Measurements from ENCODE around the gene SMAGP. TPM values are rescaled to one million over a fixed set of nuclear protein-coding genes. Genes with fewer than 3 reads are reported as not detected.
"Not testable (repeated sequence)": the region's sequence is repeated elsewhere in the genome, so short reads cannot be mapped to it uniquely, and the experiment has no call there.

SMAGP gene
- total RNA-seq, 1 donor from 2014 or later, result 15.1 TPM

DNA sequence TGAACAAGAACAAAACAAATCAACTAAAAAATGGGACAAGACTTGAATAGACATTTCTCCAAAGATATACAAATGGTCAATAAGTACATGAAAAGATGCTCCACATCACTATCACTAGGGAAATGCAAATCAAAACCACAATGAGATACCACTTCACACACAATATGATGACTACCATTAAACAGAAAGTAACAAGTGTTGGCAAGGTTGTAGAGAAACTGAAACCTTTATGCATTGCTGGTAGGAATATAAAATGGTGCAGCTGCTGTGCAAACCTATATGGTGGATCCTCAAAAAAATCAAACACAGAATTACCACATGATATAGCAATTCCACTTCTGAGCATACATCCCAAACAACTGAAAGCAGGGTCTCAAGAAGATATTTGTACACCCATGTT is 5.2 kb downstream of the SMAGP start:
- no peak for DNase-seq (ENCODE audit: low read depth in 2 of 2)

- DNase-seq (ENCODE audit: low read depth in 2 of 2), result no peak
These were observed 5.9 kb downstream of the SMAGP start for GRCh38 chr12:51264297-51264696.

DNA sequence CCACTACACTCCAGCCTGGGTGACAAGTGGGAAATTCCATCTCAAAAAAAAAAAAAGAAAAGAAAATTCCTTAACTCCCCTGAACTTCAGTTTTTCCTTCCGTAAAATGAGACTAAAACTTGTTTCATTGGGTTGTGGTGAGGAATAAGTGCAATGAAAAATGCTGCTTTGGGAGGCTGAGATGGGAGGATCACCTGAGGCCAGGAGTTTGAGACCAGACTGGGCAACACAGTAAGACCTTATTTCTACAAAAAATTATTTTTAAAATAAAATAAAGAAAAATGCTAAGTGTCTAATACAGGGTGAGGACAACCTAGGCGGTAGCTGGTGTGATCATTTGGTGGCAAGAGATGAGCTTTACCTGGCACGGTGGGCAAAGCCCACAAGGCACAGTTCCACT is 6.9 kb downstream of the SMAGP start:
- DNase-seq (ENCODE audit: low read depth in 2 of 2), result no peak

- peak in 1 of 2 donors; percentile 53 for DNase-seq (ENCODE audit: low read depth in 2 of 2)
These were observed 7.4 kb downstream of the SMAGP start for GRCh38 chr12:51262758-51263177.

- not testable (repeated sequence) for DNase-seq (ENCODE audit: low read depth in 2 of 2)
These were observed 10.6 kb downstream of the SMAGP start for GRCh38 chr12:51259600-51259999.

GRCh38 chr12:51254536-51254935 is 15.7 kb downstream of the SMAGP start:
- no peak for DNase-seq (ENCODE audit: low read depth in 2 of 2)

DNA sequence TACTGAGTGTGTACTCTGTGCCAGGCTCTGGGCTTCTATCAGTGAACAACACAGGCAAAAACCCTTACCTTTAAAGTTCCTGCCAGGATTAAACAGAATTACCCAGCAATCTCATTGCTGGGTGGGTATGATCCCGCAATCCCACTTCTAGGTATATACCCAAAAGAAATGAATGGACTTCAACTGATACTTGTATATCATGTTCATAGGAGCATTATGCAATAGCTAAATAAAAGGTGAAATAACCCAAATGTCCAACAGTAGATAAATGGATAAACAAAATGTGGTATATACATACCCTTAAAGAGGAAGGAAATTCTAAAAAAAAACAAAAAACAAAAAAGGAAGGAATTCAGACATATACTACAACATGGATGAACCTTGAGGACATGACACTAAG is 16.9 kb downstream of the SMAGP start:
- no peak for DNase-seq (ENCODE audit: low read depth in 2 of 2)

DNA sequence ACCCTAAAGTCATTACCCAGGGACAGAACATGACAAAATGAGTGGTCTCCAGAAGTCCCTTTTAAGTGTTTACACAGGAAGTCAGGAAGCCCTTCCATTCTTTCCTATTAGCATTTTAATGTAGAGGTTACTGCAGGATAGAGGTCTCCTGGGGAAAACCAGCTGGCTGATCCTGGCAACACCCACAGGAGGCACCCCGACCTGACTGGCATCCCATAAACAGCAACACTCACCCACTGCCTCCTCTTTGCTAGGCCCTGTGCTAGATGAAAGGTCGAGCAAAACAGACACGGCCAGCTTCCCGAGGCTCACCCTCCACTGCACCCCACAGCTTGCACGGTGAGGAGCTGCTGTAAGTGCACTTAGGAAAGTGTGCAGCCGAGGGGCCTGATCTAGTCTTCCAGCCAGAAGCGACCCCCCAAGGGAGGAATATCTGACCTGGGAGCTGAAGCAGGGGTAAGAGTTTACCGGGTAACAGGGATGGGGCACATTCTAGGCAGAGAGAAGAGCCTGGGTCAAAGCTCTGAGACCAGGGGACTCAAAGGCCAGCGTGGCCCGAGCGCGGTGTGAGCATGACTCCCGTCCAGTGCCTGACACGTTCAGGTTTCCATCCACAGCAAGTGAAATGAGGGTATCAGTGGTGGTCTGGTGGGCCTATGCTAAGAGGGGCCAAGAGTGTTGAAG is 22.6 kb downstream of the SMAGP start:
- no peak for DNase-seq (ENCODE audit: low read depth in 2 of 2)

- DNase-seq (ENCODE audit: low read depth in 2 of 2), result peak in 1 of 2 donors; percentile 50
These were observed 23.9 kb downstream of the SMAGP start for GRCh38 chr12:51246254-51246853.

GRCh38 chr12:51245476-51246253 is 24.6 kb downstream of the SMAGP start:
- no peak for DNase-seq (ENCODE audit: low read depth in 2 of 2)

- DNase-seq (ENCODE audit: low read depth in 2 of 2), result no peak
These were observed 25.9 kb downstream of the SMAGP start for GRCh38 chr12:51244269-51244668.

DNA sequence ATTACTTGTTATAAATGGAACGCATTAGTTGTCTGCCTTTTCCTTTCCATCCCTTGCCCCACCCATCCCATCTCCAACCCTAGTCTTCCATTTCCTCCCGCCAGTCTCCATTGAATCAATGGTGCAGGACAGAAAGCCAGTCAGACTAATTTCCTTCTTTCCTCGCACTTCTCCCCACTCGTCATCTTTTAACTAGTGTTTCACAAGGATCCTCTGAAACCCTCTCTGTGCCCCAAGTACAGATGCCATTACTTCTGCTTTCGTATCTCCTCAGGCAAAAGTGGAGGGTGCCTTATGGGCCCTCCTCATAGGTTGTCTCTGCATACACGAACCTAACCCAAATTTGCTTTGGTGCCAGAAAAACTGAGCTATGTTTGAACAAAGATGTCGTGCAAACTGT is 27.3 kb downstream of the SMAGP start:
- DNase-seq (ENCODE audit: low read depth in 2 of 2), result no peak

GRCh38 chr12:51242120-51242519 is 28.1 kb downstream of the SMAGP start:
- DNase-seq (ENCODE audit: low read depth in 2 of 2), result no peak

GRCh38 chr12:51240971-51241370 is 29.2 kb downstream of the SMAGP start:
- DNase-seq (ENCODE audit: low read depth in 2 of 2), result no peak

DNA sequence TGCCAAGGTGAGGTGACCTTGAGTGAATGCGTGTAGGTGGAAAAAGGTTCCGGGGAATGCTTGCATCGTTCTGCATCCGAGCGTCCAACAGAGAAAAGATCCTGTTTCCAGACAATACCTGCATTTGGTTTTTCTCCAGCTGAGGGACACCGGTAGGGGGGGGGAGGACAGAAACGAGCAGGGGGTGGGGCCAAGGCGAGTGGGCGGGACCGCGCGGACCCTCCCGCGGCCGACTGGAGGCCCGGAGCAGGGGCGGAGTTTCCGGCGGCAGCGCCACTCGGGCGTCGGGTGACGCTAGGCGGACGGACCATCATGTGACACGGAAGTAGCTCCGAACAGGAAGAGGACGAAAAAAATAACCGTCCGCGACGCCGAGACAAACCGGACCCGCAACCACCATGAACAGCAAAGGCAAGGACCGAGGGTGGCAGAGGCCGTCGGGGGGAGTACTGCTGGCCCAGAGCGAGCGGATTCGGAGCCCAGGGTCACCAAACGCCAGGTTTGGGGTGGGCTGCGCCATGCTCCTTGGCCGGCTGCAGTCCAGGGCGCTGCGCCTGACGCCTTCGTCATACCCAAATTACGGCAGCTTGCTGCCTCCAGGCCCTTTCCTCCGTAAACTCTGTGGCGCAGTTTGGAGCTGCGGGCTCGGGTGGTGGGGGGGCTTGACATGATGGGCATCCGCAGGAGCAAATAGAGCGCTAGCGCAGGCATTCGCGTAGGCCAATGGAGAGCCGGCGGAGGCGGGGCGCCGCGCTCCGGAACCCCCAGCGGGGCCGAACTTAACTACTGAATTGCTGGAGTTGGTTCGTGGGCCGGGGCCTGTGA is 31.5 kb downstream of the SMAGP start, which contains the start of gene DAZAP2:
DAZAP2 (plus strand) TSS at position 317 of the 825 bp plus-strand sequence; CDS start at position 399, 82 bp downstream.
- peak; percentile 92 to 98 for DNase-seq (ENCODE audit: low read depth in 2 of 2)

DNA sequence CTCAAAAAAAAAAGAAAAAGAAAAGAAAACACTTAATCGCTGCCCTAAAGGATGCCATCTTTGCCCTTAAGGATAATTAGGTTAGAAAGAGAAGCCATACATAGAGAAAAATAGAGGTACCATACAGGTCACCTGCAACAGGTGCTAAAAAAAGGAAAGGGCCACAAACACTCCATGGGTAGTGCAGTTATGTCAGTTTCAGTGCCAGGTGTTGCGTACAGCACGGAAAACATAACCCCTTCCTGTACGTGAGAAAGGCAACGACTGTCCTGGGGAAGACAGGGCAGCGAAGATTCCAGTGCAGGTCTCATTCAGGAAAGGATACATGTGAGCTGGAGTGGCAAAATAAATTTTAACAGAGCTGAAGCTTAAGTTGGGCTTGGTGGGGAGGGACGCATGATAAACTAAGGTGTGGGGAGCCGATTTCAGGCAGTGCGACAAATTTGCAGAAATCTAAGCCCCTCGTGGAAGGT is 32.1 kb downstream of the SMAGP start:
- peak in 1 of 2 donors; percentile 20 for DNase-seq (ENCODE audit: low read depth in 2 of 2)

GRCh38 chr12:51234530-51234929 is 35.7 kb downstream of the SMAGP start:
- no peak for DNase-seq (ENCODE audit: low read depth in 2 of 2)

DNA sequence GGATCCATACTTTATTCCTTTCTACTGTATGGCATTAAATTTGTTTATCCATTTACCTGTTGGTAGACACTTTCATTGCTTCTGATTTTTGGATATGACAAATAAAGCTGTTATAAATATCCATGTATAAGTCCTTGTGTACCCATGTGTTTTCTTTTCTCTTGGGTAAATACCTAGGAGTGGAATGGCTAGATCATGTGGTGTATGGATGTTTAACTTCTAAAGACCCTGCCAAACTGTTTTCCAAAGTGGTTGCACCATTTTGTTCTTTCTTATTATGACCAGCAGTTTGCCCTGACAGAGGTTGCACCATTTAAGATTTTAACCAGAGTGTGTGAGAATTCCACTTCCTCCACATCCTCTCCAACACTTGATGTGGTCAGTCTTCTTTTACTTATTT is 37.6 kb downstream of the SMAGP start:
- DNase-seq (ENCODE audit: low read depth in 2 of 2), result no peak

DNA sequence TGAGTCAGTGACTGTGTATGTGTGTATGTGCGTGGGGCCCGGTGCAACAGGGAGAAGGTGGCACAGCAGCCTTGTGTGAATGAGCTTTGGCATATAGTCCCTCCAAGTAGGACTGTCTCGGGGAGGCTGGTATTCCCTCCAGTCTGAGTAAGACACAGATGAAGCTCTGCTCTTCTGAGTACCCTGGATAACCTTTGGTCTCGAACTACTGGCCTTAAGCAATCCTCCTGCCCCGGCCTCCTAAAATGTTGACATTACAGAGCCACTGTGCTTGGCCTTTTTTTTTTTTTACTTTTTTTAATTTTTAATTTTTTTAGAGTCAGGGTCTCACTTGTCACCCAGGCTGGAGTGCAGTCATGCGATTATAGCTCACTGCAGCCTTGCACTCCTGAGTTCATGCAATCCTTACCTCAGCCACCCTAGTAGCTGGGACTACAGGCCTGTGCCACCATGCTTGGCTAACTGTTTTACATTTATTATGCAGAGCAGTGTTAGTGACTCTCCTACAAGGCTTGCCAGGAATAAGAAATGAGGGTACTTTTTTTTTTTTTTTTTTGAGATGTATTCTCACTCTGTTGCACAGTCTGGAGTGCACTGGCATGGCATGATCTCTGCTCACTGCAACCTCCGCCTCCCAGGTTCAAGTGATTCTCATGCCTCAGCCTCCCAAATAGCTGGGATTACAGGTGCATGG is 41.0 kb downstream of the SMAGP start:
- no peak for DNase-seq (ENCODE audit: low read depth in 2 of 2)

DNA sequence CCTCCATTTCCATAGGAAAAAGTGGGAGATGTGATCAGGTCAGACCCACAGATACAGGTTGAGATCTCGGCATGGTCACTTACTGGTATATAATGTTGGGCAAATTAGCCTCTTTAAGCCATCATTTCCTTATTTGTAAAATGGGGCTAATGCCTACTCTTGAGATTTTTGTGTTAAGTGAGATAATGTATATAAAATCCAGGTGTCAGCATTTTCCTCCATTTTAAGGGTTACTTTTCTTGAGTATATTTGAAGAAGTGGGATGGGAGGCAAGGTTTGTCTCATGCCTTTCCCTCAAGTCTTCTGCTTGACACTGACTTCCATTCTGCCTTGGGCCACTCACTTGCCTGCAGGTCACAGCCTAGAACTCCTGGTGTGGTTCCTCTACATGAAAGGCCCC is 42.3 kb downstream of the SMAGP start:
- no peak for DNase-seq (ENCODE audit: low read depth in 2 of 2)

DNA sequence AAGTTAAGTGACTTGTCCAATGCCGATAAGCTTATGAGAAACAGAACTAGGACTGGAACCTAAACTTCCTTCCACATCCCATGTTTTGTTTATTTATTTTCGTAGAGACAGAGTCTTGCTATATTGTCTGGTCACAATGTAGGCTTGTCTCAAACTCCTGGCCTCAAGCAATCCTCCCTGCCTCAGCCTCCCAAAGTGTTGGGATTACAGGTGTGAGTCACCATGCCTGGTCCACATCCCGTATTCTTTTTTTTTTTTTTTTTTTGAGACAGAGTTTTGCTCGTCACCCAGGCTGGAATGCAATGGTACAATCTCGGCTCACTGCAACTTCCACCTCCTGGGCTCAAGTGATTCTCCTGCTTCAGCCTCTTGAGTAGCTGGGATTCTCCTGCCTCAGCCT is 43.1 kb downstream of the SMAGP start:
- DNase-seq (ENCODE audit: low read depth in 2 of 2), result not testable (repeated sequence)
